Mucosa of gallbladder (tissue), 1 donor: ENCODE data around the gene SPTBN4. TPM values are rescaled to one million over a fixed set of nuclear protein-coding genes. Genes with fewer than 3 reads are reported as not detected.
"Not testable (repeated sequence)": the region's sequence is repeated elsewhere in the genome, so short reads cannot be mapped to it uniquely, and the experiment has no call there.

Experiments
- DNase-seq: peaks from one replicate; pipeline ENCODE4 v3.0.0-alpha.2; 2020; ENCODE audit warnings: low spot score
- total RNA-seq: library from RNA; stranded (reverse); gene quantifications from one replicate; pipeline ENCODE4 v1.2.1, GENCODE V29; 2021
- donor health status: DM: no; HTN: no; CAD: no.

SPTBN4 gene
- total RNA-seq, 1 donor from 2014 or later = 3.5 TPM

- DNase-seq = no peak
These were observed 36.0 kb downstream of the SPTBN4 start for GRCh38 chr19:40502647-40503319.

- no peak for DNase-seq
These were observed 36.5 kb downstream of the SPTBN4 start for GRCh38 chr19:40503320-40503695.

GRCh38 chr19:40506099-40506498 is 39.3 kb downstream of the SPTBN4 start:
- DNase-seq = no peak

- no peak for DNase-seq
These were observed 41.1 kb downstream of the SPTBN4 start for GRCh38 chr19:40507892-40508291.

- DNase-seq = no peak
These were observed 42.0 kb downstream of the SPTBN4 start for GRCh38 chr19:40508739-40509260.

- DNase-seq = no peak
These were observed 43.8 kb downstream of the SPTBN4 start for GRCh38 chr19:40510526-40511115.

GRCh38 chr19:40511487-40511886 is 44.7 kb downstream of the SPTBN4 start:
- DNase-seq = no peak

GRCh38 chr19:40512110-40512472 is 45.3 kb downstream of the SPTBN4 start:
- DNase-seq = no peak

GRCh38 chr19:40512473-40513344 is 45.9 kb downstream of the SPTBN4 start:
- DNase-seq = no peak

- DNase-seq = no peak
These were observed 46.5 kb downstream of the SPTBN4 start for GRCh38 chr19:40513345-40513678.

GRCh38 chr19:40513741-40514315 is 47.0 kb downstream of the SPTBN4 start:
- no peak for DNase-seq

- DNase-seq = no peak
These were observed 50.4 kb downstream of the SPTBN4 start for GRCh38 chr19:40517248-40517647.

GRCh38 chr19:40519352-40520322 is 52.8 kb downstream of the SPTBN4 start:
- DNase-seq = no peak

- no peak for DNase-seq
These were observed 54.5 kb downstream of the SPTBN4 start for GRCh38 chr19:40521276-40521675.

- DNase-seq = not testable (repeated sequence)
These were observed 55.1 kb downstream of the SPTBN4 start for GRCh38 chr19:40521900-40522299.

GRCh38 chr19:40523322-40524047 is 56.7 kb downstream of the SPTBN4 start:
- DNase-seq = peak; percentile 85

- no peak for DNase-seq
These were observed 57.3 kb downstream of the SPTBN4 start for GRCh38 chr19:40524133-40524549.

GRCh38 chr19:40524655-40525054 is 57.9 kb downstream of the SPTBN4 start:
- no peak for DNase-seq

GRCh38 chr19:40525234-40526051 is 58.6 kb downstream of the SPTBN4 start:
- DNase-seq = no peak

GRCh38 chr19:40528078-40528477 is 61.3 kb downstream of the SPTBN4 start:
- no peak for DNase-seq
